Measurements from ENCODE around the gene ACKR3.

Gene ACKR3

DNA sequence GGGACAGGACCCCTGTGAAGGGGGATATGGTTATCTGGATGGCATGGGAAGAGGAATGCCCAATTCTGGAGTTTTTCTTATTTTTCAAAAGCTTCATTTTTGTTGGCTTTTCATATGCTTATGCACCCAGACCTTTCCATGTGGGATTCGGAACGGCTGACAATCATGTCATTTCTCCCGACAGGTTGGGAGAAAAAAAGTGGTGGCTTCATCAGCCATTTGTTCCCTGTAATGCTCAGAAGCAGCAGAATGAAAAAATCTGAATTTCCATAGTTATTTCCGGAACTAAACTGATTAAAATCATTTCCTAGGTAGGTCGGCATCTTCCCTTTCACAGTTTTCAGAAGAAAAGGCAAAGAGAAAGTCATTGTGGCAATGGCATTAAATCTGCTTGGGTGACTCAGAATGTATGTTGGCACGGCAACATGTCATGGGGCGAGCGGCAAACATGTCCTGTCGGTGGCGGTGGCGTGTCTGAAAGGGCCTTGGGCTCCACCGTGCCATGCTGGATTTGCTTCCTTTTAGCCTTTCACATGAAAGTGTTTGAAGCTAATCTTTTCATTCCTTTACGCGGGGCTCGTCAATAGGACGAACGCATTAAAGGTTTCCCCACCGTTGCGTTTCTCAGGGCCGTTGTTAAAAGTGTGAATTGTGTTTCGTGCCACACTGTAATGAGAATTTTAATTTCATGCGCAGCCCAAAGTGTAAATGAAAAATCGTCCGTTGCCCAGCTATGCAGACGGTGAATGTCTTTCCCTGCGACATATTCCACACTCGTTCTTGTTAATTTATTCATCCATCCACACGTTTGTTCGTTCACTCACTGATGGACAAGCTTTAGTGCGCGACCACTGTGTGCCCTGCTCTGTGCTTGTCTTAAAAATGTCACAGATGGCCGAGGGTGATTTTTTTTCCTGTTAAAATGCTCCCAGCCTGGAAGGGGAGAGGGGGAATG, 18.5 kb downstream of the ACKR3 start:
- DNase-seq (ENCODE audit: low read depth), result no peak

DNA sequence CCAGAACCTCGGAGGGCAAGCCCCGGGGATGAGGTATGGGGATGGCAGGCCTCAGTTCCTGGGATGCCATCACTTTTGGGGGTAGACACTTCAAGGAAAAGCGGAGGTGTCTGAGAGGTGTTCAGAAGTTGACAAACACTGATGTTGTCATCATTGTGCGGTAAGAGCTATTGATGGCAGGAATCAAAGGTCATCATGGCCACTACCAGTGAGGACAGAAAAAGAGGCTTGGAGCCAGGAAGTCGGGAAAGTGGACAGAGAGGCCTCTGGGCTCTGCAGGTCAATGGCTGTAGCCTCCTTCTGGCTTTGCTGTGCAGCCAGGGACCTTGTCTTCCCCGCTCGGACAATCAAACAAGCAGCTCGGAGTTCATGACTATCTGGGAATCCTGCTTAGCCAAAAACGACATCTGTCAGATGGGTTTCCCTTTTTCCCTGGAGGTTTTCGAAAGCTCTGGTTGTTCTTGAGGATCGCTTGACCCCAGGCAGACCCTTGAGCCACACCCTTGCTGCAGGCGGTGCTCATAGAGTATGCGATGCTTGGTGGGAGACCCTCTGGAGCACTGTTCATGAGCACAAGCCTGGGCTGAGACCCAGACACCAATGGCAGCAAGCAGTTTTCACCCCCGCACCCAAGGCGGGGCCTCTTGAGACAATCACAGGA, 19.4 kb downstream of the ACKR3 start:
- no peak for DNase-seq (ENCODE audit: low read depth)

DNA sequence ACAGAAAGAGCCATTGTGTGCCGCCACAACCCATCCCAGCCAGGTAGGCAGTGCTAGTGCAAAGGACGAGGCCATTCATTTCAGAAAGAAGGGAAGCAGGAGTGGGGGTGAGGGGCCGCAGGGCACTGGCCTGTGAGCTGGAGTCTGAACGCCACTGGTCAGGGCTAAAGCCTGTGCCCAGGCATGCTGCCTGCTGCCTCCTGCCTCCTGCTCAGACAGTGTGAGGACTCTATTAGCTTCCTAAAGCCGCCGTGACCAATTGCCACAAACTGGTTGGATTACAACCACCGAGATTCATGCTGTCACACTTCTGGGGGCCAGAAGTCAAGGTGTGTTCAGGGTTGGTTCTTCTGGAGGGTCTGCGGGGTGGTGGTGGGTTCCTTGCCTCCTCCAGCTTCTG, 21.2 kb downstream of the ACKR3 start:
- no peak for DNase-seq (ENCODE audit: low read depth)

DNA sequence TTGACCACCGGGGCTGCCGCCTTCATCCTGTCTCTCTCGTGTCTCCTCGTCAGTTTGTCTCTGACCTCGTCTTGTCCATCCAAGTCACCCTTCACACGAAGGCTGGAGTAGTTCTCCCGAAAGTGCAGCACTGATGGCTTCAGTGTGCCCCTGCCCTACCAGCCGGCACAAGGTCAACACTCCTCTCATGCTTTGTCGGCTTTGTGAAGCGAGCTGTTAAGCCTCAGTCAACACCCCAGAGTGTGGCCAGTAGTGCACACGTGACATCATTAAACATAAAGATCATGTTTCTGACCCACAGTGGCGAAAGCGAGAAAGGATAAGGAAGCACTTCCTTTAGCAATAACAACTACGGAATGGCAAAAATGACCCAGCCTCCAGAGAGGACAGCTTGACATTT, 23.2 kb downstream of the ACKR3 start:
- DNase-seq (ENCODE audit: low read depth), result no peak

DNA sequence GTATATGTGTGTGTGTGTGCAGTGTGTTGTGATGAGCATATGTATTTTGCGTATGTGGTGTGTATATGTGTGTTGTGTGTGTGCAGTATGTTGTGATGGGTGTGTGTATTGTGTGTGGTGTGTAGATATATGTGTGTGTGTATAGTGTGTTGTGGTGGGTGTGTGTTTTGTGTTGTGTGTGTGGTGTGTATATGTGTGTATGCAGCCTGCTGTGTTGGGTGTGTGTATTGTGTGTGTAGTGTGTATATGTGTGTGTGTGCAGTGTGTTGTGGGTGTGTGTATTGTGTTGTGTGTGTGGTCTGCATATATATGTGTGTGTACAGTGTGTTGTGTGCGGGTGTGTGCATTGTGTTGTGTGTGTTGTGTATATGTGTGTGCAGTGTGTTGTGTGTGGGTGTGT, 23.9 kb downstream of the ACKR3 start:
- no peak for DNase-seq (ENCODE audit: low read depth)

DNA sequence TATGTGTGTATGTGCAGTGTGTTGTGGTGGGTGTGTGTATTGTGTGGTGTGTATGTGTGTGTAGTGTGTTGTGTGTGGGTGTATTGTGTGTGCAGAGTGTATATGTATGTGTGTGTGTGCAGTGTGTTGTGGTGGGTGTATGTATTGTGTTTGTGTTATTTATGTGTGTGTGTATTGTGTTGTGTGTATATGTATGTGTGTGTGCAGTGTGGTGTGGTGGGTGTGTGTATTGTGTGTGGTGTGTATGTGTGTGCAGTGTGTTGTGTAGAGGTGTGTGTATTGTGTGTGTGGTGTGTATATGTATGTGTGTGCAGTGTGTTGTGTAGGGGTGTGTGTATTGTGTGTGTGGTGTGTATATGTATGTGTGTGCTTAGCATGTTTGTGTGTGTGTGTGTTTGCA, 24.3 kb downstream of the ACKR3 start:
- DNase-seq (ENCODE audit: low read depth), result no peak

DNA sequence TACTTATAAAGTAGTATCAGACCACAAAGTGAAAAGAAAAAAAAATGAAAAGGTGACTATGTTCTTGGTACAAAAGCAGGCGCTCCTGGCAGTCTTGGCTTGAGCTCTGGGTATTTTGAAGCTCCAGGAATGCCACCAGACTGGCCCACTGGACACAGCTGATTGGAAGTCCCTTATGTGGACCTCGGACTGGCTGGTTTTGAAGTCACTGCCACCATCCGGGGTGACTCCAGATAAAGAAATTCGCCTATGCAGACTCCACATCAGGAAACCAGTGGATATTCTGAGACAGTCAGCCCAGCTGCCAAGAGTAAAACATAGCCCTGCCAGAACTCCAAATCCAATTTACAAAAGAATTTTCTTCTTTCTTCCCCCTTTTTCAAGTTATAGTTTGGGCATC, 28.0 kb downstream of the ACKR3 start:
- DNase-seq (ENCODE audit: low read depth), result no peak

DNA sequence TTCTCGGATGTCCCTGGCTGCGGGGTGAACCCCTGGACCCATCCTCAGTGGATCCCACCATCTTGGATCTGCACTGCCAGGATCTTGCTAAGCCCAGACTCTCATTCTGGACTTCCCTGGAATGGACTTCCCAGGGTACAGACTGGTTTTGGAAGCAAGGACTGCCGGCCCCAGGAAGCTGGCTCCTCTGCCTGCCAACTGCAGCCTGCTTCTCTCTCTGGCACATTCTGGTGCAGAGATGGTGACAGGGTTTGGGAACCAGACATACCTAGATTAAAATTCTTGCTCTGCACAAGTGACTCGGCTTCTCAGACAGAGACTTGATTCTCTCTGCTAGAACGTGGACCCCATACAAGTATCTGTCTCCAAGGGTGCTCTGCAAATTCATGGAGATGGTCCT, 29.4 kb downstream of the ACKR3 start:
- no peak for DNase-seq (ENCODE audit: low read depth)

DNA sequence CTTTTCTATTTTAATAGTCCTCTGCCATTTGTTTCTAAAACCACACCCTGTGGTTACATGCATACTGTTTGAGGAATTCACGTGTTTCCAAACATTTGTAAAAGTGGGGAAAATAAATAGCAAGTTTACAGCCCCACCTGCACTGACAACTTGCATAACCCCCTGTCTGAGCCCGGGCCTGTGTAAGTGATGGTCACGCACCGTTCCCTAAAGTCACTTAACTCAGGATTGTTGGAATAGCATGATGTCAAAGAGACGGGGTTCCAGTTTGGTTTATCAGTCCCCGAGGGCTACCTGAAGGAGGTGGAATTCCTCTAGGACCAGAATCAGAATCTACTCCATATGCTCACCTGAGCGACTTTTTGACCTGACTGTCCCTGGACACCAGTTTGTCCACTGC, 30.5 kb downstream of the ACKR3 start:
- no peak for DNase-seq (ENCODE audit: low read depth)

DNA sequence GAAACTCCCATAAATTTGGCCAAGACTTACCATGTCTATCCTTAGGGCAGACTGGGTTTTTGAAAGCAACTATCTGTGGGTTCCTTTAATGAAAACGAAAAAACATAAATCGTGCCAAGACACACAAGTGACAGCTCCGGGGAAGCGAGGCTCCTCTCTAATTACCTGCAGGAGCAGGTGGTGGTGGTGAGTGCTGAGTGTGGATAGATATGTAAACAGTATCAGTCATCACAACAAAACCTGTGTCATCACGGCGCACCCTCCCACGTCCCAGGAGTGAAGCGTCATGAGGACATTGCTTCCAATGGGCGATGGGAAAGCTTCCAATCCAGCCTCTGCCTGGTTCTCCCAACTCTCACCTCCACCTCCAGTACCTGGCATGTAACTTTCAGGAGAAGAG, 31.3 kb downstream of the ACKR3 start:
- DNase-seq (ENCODE audit: low read depth), result no peak

DNA sequence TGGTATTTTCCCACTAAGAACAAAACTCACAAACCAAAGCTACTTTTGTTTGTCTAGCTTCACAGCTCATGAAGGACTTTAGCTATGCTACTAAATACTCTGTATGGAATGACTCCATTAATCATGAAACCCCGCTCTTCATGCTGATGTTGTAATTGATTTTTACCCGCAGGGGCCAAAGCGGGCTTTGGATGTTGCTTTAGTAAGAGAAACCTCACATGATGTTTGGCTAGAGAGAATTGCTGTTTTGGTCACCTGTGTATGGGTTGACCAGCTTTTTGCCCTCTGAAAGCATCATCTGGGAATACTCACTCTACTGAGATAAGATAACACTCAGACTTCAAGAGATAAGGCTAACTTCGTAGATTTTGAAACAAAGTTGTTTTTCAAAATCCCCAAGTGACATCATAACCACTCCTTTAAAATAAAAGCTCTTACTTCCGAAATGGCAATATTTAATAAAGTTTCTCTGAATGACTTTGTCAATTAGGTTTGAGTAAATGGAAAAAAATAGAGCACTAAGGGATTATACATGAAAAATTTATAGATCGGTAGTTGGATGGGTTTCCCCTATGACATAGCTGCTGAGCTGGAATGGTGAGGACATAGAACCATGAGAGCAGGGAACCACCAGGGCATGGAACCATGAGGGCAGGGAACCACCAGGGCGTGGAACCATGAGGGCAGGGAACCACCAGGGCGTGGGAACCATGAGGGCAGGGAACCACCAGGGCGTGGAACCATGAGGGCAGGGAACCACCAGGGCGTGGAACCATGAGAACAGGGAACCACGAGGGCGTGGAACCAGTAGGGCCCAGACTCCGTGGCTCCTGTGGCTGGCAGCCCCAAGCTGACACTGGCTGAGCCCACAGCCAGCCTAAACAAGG, 31.9 kb downstream of the ACKR3 start:
- no peak for DNase-seq (ENCODE audit: low read depth)

DNA sequence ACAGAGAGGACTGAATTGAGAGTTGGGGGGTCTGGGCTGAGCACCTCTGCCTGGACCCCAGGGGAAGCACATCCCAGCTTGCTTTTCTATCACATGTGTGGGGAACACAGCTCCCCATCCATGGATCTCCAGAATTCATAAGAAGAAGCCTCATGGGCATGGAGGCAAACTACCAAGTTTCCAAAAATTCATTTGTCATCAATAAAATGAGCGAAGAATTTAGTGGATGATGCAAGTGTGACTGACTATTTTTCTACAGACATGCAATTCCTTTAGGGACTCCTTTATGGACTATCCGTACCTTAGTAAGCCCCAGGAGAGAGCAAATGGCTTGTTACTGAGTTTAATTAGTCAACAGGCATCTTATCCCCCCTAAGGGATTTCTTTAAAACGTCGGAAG, 33.1 kb downstream of the ACKR3 start:
- DNase-seq (ENCODE audit: low read depth), result no peak

DNA sequence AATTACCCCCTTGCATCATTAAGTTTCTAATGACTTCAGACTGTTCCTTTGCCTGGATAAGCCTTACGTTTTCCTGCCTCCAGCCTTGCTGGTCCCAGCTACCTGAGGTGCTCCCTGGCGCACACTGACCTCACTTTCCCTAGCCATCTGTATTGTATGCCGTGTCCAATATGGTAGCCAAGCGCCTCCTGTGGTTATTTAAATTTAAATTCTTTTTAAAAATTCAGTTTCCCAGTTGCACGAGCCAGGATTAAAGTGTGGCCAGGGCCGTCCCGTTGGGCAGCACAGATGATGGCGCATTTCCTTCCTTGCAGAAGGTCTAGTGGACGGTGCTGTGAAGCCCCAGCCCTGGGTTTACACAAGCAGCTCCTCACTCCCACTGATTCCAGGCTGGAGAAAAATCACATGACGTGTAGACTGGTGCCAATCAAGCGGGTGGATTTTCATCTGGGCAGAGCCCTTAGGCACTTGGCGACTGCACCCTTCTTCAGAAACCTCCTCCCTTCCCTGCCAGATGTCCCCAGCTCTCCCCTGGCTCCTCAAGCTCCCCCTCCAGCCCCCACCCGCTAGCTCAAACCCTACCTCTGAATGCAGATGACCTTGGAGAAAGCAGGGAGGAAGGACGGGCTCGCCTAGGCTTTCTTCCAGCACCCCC, 33.9 kb downstream of the ACKR3 start:
- no peak for DNase-seq (ENCODE audit: low read depth)

DNA sequence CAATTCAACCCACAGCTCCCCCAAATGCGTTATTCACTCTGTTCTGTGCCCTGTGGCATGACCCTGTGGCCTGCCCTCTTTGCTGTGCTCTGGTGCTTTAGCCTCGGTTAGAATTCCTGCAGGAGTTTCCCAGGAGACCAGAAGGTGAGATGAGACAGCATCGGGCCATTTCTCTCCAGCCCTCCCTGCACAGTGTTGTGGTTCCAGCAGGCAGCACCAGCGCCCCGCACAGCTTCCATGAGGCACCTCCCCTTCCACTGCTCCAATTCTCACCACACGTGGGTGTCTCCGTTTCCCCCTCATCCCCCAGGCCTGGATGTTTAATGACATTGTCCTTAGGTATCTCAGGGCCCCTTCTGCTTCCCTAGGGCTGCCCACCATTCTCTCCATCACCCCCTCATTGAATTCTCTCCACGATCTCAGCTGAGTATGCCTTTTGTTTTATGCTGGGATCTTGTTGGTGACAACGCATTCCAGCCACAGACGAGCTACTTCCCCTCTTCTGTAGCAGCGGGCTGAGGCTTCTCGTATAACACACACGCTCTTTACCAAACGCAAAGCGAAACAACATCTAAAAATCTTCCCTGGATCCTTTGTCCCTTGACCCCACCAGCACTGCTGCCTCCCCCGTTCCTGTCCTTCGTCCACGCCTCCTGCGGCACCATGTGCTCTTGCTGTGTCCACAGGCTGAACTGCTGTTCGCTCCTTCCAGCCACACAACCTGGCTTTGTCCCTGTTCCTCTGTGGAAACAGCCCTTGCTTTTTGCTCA, 35.1 kb downstream of the ACKR3 start:
- DNase-seq (ENCODE audit: low read depth), result no peak

DNA sequence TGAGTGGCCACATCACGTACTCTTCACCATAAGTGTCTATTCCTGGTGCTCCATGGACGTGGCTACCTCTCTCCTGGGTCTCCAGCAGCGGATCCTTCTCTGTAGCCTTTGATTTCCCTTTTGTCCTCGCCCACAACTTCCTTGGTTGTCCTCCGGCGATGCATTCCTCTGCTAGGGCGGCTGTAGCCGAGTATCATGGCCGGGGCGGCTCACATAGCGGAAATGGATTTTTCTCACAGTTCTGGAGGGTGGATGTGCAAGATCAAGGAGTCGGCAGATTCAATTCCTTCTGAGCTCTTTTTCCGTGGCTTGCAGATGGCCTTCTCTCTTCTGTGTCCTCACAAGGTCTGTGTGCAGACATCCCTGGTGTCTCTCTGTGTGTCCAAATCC, 35.7 kb downstream of the ACKR3 start:
- DNase-seq (ENCODE audit: low read depth), result no peak

DNA sequence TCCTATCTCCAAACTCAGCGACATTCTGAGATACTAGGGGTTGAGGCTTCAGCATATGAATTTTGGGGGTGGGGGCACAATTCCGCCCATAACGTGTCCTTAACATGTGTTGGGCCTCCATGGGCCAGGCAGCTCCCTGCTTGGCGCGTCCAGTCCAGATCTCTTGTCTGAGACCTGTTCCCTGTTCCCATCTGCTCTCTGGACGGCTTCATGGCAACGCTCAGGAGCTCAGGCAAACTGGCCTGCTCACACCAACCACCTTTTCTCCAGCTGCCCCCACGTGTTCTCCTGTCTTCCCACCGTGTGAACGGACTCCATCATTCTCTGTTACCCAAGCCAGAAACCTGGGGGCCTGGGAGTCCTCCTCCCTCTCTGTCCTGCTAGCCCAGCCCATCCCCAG, 36.4 kb downstream of the ACKR3 start:
- DNase-seq (ENCODE audit: low read depth), result no peak

DNA sequence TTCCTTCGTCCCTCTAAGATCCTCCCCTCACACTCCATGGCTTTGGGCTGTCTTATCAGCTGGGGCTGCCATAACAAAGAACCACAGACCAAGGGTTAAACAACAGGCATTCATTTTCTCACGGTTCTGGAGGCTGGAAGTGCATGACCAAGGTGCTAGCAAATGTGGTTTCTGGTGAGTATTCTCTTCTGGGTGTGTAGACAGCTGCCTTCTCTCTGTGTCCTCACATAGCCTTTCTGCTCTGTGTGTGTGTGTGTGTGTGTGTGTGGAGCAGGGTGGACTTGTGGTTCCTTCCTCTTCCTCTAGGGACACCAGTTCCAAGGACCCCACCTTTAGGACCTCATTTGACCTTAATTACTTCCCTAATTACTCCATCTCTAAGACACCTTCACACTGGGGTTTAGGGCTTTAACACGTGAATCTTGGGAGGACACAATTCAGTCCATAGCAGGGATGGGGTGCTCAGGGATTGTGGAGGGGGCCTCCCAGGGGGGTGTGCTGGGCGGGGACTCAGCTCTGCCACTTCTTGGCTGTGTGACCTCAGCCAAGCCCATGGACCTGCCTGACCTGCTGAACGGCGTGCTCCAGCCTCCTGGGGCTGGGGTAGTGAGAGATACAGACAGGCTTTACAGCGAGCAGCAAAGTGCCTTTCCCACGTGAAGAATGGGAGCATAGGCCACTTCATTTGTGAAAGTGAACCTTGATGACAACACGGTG, 38.0 kb downstream of the ACKR3 start:
- no peak for DNase-seq (ENCODE audit: low read depth)

DNA sequence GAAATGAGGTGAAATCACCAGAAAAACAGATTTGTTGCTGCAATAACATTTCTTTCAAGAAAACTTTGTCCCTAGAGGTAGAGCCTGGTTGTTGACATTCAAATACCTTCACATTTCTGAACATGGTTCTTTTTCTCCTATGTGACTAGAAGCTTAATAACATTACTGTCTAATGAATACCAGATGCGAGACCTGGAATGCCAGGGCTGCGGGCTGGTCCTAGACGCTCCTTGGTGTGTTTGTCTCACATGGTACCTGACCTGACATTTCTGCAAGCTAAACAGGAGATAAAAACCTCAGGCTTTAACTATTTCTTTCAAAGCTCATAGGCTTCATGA, 38.5 kb downstream of the ACKR3 start:
- no peak for DNase-seq (ENCODE audit: low read depth)

DNA sequence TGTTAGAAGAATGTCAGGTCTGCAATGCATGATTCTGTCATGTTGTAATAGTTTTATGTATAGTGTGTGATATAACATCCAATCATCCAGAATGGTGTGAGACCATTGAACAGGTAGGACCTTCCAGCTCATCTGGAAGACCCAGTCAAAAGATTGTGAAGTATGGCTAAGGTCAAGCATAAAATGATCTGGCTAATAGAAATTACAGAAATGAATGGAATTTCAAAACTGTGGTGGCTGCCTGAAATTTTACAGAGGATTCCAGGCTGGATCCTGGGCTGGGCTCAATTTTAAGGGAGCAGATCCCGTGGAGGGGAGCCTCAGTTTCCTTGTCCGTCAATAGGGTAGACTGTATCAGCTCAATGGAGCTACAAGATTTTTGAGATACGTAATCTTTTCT, 39.1 kb downstream of the ACKR3 start:
- DNase-seq (ENCODE audit: low read depth), result no peak

DNA sequence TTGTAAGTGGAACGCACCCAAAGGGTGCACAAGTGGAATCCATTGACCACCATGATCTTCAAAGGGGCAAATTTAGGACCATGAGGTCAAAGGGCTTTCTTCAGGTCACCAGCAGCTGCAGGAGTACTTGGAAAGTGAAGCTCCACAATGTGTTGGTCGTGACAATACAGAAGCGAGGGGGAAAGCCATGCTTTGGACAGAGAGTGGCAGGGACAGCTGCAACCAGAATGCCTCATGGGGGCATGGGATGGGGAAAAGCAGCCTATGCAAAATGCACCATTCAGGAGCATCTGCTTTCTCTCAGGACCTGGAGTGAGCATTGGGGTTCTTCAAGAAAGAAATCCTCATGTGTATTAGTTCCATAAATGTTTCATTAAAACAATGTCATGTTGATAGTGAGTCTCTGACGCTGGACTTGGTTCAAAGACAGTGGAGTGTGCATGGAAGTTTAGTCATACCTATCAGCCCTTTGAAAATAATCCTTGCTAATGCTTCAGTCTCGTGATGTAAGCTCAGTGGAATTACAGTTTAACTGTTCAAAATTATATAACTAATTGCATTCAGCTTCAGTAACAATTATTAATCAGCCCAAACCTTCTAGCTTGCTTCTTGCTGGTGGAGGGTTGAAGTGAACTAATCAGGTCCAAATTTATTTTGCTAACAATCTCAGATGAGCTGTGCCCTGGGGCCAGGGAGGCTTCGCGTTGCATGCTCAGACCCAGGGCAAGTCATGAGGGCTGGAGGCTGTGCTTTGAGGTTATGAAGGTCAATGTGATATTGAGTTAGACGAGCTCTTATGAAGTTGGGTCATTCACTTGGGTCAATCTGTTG, 41.6 kb downstream of the ACKR3 start:
- no peak for DNase-seq (ENCODE audit: low read depth)
